SK-N-SH (cell line): ENCODE data around the gene HOXB7.

Experiments
- CTCF ChIP-seq: fragments of 200-600 bp; sonication (generic); IDR thresholded peaks from 2 replicates; pipeline ENCODE4 v1.6.1; 2017; ENCODE audit warnings: antibody characterized with exemption, mild to moderate bottlenecking, moderate library complexity
- TCF12 ChIP-seq: IDR thresholded peaks from 2 replicates; pipeline ENCODE4 v1.4.0; 2012

- TF ChIP-seq CTCF (no peak), TCF12 (no peak)
Measured at GRCh38 chr17:48563867-48564187, 47.0 kb downstream of the HOXB7 start.
